Measurements from ENCODE around the gene ENTREP3.
"Not testable (repeated sequence)": the region's sequence is repeated elsewhere in the genome, so short reads cannot be mapped to it uniquely, and the experiment has no call there.

The ENTREP3 gene

DNA sequence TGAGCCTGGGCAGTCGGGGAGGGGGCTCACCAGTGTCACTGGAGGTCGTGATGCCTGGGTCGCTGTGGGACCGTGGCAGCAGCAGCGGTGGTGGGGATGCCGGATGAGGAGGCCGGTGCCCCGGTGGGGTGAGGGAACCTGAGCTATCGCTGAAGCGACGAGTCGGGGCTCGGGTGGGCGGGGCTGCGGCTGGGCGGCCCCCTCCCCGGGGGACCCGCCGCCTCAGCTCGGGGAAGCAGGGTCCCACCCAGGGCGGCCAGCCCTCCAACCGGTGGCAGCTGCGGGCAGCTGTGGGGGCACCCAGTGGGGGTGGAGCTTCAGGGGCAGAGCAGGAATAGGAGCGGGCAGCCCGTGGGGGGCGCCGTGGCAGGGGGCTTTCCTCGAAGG, 5.0 kb downstream of the ENTREP3 start:
- no peak for DNase-seq

DNA sequence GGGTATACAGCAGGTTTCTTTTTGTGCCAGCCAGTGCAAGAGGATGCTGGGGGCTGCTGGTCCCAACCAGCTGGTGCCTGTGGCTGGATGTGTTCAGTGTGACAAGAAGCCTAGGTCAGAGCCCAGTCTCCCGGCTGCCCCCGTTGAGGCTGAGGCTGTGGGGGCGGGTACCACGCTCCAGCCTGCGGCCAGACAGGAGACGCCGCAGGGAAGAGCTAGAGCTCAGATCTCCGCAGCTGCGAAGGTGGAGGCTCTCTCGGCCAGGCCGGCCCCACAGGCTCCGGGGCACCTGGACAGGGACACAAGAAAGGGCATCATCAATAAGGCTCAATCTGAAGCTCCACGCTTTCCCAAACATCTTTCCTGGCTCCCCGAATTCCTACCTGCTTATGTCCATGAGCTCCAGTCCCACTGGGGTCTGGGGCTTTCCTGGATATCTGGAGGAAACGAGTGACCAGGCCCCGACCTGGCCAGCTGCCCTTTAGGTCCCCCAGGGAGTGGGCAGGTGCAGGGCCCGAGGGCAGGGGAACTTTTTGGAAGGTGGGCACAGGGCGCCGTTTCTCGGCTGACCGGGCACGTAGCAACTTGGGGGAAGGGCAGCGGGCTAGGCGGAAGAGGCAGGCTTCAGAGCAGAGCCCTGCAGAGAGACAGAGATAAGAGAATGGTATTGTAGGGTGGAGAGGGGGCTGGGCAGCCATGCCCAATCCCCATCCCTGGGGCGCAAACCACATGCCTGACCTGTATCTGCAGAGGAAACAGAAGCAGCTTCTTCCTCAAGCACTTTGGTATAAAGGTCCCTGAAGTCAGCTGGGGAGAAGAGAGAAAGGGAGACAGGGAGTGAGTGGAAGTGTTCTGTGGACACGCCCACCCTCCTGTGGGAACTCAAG, 7.4 kb downstream of the ENTREP3 start:
- no peak for DNase-seq

GRCh38 chr1:155246796-155247195, 8.5 kb downstream of the ENTREP3 start:
- not testable (repeated sequence) for DNase-seq

DNA sequence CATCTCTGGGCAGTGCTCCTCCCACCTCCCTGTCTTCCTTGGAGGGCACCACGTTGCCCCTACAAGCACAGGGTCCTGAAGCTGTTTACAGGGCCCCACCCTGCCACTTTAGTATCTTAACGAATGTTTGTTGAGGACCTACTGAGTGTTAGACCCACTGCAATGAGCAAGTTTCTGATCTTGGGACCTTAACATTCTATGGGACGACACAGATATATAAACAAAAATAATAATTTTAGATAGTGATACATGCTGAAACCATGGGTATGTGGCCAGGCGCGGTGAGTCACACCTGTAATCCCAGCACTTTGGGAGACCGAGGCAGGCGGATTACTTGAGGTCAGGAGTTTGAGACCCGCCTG, 10.1 kb downstream of the ENTREP3 start:
- DNase-seq: no peak

DNA sequence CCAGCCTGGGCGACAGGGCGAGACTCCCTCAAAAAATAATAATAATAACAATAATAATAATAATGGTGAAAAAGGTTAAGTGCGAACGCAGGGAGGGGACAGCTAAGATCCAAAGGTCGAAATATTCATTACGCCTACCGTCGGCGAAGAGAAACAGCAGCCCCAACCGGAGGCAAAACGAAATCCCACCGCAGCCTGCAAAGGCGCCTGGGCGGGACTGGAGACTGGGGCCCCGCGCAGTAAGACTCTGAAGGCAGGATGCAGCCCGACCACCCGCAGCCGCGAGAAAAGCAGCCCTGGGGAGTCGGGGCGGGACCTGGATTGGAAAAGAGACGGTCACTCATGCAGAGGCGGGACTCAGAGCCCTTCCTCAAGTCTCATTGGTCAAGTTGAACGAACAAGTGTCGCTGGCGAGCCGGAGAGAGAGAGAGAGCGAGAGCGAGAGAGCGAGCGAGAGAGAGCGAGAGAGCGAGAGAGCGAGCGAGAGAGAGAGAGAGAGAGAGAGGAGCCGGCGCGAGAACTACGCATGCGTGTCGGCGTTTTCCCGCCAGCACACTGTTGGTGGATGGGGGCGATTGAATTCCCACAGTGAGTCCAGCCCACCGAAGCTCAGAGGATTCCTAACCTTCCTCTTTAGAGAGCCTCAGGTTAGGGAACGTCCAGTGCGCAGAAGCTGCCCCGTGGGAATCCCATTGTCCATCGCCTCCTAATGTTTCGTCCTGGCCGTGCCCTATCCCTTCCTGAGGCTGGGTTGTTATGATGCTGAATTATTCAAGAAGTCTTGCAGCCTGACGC, 10.7 kb downstream of the ENTREP3 start:
- peak; percentile 96 for DNase-seq

- no peak for DNase-seq
Observed at GRCh38 chr1:155242805-155243358, 12.4 kb downstream of the ENTREP3 start.

GRCh38 chr1:155241841-155242264, 13.4 kb downstream of the ENTREP3 start:
- peak; percentile 85 for DNase-seq

- DNase-seq: peak; percentile 87
Observed at GRCh38 chr1:155241069-155241679, 14.1 kb downstream of the ENTREP3 start.

- DNase-seq: no peak
Observed at GRCh38 chr1:155236451-155236850, 18.8 kb downstream of the ENTREP3 start.

GRCh38 chr1:155235375-155235774, 19.9 kb downstream of the ENTREP3 start:
- not testable (repeated sequence) for DNase-seq

DNA sequence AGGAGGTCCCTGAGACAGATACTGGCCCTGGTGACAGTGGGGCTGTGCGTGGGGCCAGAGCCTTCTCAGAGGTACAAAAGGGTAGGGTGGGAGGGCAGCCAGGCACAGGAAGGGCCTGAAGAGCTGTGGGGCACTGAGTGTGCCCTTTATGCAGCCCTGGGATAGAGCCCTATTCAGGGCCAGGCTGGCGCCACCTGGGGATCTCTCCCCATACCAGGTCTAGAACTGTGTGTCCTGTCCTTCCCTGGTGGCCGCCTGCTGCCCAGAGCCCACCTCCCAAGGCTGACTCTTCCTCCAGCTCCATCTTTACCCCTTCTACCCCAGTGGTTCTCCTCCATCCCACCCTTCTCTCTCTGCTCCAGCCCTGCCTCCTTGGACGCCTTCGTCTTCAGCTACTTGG, 21.8 kb downstream of the ENTREP3 start:
- not testable (repeated sequence) for DNase-seq

GRCh38 chr1:155232001-155232978, 23.0 kb downstream of the ENTREP3 start:
- not testable (repeated sequence) for DNase-seq

DNA sequence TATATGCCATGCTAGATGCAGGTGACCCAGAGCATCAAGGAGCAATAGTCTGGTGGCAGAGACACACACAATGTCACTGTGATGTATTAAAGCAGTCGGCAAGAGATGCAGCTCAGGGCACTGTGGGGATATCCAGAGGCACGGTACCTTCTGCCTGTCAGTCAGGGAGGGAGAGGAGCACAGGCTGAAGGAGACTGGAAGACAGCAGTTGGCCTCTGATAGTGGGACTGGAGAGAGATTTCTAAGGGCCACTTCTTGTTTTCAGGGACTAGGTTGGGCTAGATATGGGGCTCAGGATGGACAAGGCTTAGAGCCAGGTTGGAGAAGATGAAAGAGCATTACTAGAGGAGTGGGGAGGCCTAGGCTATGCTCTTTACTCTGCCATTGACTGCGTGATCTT, 24.0 kb downstream of the ENTREP3 start:
- DNase-seq: not testable (repeated sequence)

DNA sequence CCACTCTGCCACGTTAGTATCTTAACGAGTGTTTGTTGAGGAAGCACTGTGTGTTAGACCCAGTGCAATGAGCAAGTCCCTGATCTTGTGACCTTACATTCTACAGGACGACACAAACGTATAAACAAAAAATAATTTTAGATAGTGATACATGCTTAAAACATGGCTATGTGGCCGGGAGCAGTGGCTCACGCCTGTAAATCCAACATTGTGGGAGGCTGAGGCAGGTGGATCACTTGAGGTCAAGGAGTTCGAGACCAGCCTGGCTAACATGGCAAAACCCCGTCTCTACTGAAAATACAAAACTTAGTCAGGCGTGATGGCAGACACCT, 27.2 kb downstream of the ENTREP3 start:
- DNase-seq: no peak

GRCh38 chr1:155227261-155228095, 27.8 kb downstream of the ENTREP3 start:
- peak; percentile 99 for DNase-seq

GRCh38 chr1:155226910-155227260, 28.4 kb downstream of the ENTREP3 start:
- peak; percentile 62 for DNase-seq

GRCh38 chr1:155226188-155226909, 28.9 kb downstream of the ENTREP3 start:
- peak; percentile 87 for DNase-seq

- not testable (repeated sequence) for DNase-seq
Observed at GRCh38 chr1:155225404-155225759, 29.9 kb downstream of the ENTREP3 start.

- peak; percentile 29 for DNase-seq
Observed at GRCh38 chr1:155223047-155223446, 32.2 kb downstream of the ENTREP3 start.

DNA sequence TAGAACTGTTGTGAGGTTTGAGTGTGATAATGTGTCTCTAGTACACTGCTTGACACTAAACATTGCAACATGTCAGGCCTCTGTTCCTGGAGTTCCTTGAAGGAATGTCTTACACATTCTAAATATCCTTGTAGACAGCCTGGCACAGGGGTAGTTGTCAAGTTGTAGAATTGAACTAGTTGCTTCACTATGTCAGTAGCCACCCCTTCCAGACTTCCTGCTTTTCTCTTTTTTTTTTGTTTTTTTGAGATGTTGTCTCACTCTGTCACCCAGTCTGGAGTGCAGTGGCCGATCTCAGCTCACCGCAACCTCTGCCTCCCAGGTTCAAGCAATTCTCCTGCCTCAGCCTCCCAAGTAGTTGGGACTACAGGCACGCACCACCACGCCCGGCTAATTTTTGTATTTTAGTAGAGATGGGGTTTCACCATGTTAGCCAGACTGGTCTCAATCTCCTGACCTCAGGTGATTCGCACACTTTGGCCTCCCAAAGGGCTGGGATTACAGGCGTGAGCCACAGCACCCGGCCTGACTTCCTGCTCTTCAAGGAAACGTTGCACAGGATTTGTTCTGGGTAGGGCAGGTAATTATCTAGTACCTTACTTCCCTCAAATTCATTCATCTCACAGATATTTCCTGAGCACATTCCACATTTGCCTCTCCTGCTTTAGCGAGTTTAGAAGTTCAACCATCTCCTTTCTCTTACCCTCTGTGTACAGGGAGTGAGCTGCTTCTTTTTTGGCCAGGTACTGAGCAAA, 34.9 kb downstream of the ENTREP3 start:
- DNase-seq: not testable (repeated sequence)
